OCI-LY3 (cell line): ENCODE measurements around the gene GCC1.

Experiments used
- CTCF ChIP-seq: fragments of 200-600, 300-600 bp; sonication (generic); IDR thresholded peaks from 2 replicates; pipeline ENCODE4 v1.5.1; 2014; ENCODE audit warnings: antibody characterized with exemption, low read length, low read depth
- EZH2phosphoT487 ChIP-seq: fragments of 200-600 bp; shearing (Covaris generic); IDR thresholded peaks from 2 replicates; pipeline ENCODE4 v1.6.1; 2018; ENCODE audit warnings: antibody characterized with exemption, mixed run types, low read depth

- TF ChIP-seq CTCF (no peak), EZH2phosphoT487 (no peak)
Measured at GRCh38 chr7:127539116-127539515, 46.3 kb downstream of the GCC1 start.
